Right lung (tissue), 5 donors: ENCODE results near the gene SMIM36. TPM values are rescaled to one million over a fixed set of nuclear protein-coding genes. Genes with fewer than 3 reads are reported as not detected.
"Not testable (repeated sequence)": the region's sequence is repeated elsewhere in the genome, so short reads cannot be mapped to it uniquely, and the experiment has no call there.

Experiments used
- DNase-seq, 2 donors: peaks; one replicate each; pipeline ENCODE4 v3.0.0-alpha.2; 2013
- polyA plus RNA-seq, 5 donors: library from polyadenylated mRNA; unstranded; fragments of 120-200 nt; gene quantifications; one replicate each; pipeline versions ENCODE4 v1.2.1 to v1.2.3, GENCODE V29; 2013; ENCODE audit warnings: inconsistent platforms in 1 of 5, low replicate concordance in 1 of 5; ENCODE audit not compliant: insufficient read length in 5 of 5, insufficient read depth in 1 of 5

SMIM36 gene
- polyA plus RNA-seq, 5 donors = 0.14 to 0.28 (median 0.18) TPM

- no peak for DNase-seq
Observed at GRCh38 chr17:55416470-55417052, 94.7 kb downstream of the SMIM36 start.

- no peak for DNase-seq
Observed at GRCh38 chr17:55416000-55416399, 95.3 kb downstream of the SMIM36 start.

GRCh38 chr17:55414983-55415382 lies 96.3 kb downstream of the SMIM36 start:
- DNase-seq = no peak

GRCh38 chr17:55413825-55414489 lies 97.3 kb downstream of the SMIM36 start:
- no peak for DNase-seq

- no peak for DNase-seq
Observed at GRCh38 chr17:55411463-55411855, 99.8 kb downstream of the SMIM36 start.

GRCh38 chr17:55410722-55411462 lies 100.4 kb downstream of the SMIM36 start:
- no peak for DNase-seq

- DNase-seq = no peak
Observed at GRCh38 chr17:55409030-55409800, 102.0 kb downstream of the SMIM36 start.

- no peak for DNase-seq
Observed at GRCh38 chr17:55407641-55408566, 103.3 kb downstream of the SMIM36 start.

GRCh38 chr17:55405600-55405999 lies 105.7 kb downstream of the SMIM36 start:
- DNase-seq = no peak

- DNase-seq = not testable (repeated sequence)
Observed at GRCh38 chr17:55404197-55404596, 107.1 kb downstream of the SMIM36 start.

- no peak for DNase-seq
Observed at GRCh38 chr17:55402374-55402773, 108.9 kb downstream of the SMIM36 start.

Other genes with a start within 250 kb of the SMIM36 start
- 1 to 10 TPM; 2.6 to 5.1 (median 4.0) TPM for gene HLF, start 246.5 kb downstream of the SMIM36 start, polyA plus RNA-seq
- gene MMD, start 89.6 kb downstream of the SMIM36 start, polyA plus RNA-seq = 10 to 100 TPM; 24.5 to 33.6 (median 24.9) TPM
- gene TMEM100, start 211.4 kb upstream of the SMIM36 start, polyA plus RNA-seq = 10 to 100 TPM; 20.8 to 46.8 (median 34.3) TPM
- gene PCTP, start 239.6 kb upstream of the SMIM36 start, polyA plus RNA-seq = 10 to 100 TPM; 21.2 to 22.5 (median 21.4) TPM